Osteoblast (primary cell): Measurements from ENCODE around the gene SMIM1. TPM values are rescaled to one million over a fixed set of nuclear protein-coding genes. Genes with fewer than 3 reads are reported as not detected.

Experiments used
- DNase-seq: peaks from one replicate; pipeline ENCODE4 v3.0.0; 2011; ENCODE audit warnings: low spot score, mixed read lengths; ENCODE audit not compliant: insufficient read length; ENCODE audit errors: missing footprints
- H2AFZ ChIP-seq: 2 replicates; pipeline ENCODE4 v1.6.0; 2011; ENCODE audit warnings: mild to moderate bottlenecking, low read length
- H3K27ac ChIP-seq: 2 replicates; pipeline ENCODE4 v1.5.1; 2011; ENCODE audit warnings: mild to moderate bottlenecking, low read depth, low read length, moderate library complexity
- H3K27me3 ChIP-seq: 2 replicates; pipeline ENCODE4 v1.6.0; 2012; ENCODE audit warnings: mild to moderate bottlenecking, control low read depth, inconsistent platforms, low read length, moderate library complexity; ENCODE audit not compliant: insufficient read depth
- H3K36me3 ChIP-seq: 2 replicates; pipeline ENCODE4 v1.5.1; 2011; ENCODE audit warnings: mild to moderate bottlenecking, low read length, control low read depth, moderate library complexity; ENCODE audit not compliant: insufficient read depth
- H3K4me1 ChIP-seq: 2 replicates; pipeline ENCODE4 v1.5.1; 2011; ENCODE audit warnings: mild to moderate bottlenecking, low read length, control low read depth, moderate library complexity; ENCODE audit not compliant: insufficient read depth
- H3K4me2 ChIP-seq: 2 replicates; pipeline ENCODE4 v1.6.0; 2011; ENCODE audit warnings: mild to moderate bottlenecking, low read length; ENCODE audit not compliant: insufficient read depth
- H3K4me3 ChIP-seq: fragments of 200-600 bp; sonication (generic); 3 replicates; pipeline ENCODE4 v1.5.1; 2012; ENCODE audit warnings: mild to moderate bottlenecking, low read length, inconsistent platforms; ENCODE audit not compliant: insufficient read depth
- H3K79me2 ChIP-seq: 2 replicates; pipeline ENCODE4 v1.6.0; 2012; ENCODE audit warnings: mild to moderate bottlenecking, low read length, control low read depth, inconsistent platforms; ENCODE audit not compliant: insufficient read depth
- H3K9me3 ChIP-seq: 2 replicates; pipeline ENCODE4 v1.5.1; 2011; ENCODE audit warnings: low read depth, low read length, control low read depth
- H4K20me1 ChIP-seq: 2 replicates; pipeline ENCODE4 v1.6.0; 2012; ENCODE audit warnings: mild to moderate bottlenecking, low read length, control low read depth; ENCODE audit not compliant: insufficient read depth
- total RNA-seq: library from RNA; depleted of rRNA; stranded (reverse); fragments of >200 nt; gene quantifications from 2 replicates; pipeline ENCODE4 v1.2.3, GENCODE V29; 2012
- TF ChIP-seq, protein P1 (sequence below): IDR thresholded peaks from 2 replicates; pipeline ENCODE4 v1.5.1; 2011; ENCODE audit warnings: mild to moderate bottlenecking, low read depth, low read length, moderate library complexity; ENCODE audit errors: extremely low read depth

Gene SMIM1
- total RNA-seq, 1 donor = not detected

DNA sequence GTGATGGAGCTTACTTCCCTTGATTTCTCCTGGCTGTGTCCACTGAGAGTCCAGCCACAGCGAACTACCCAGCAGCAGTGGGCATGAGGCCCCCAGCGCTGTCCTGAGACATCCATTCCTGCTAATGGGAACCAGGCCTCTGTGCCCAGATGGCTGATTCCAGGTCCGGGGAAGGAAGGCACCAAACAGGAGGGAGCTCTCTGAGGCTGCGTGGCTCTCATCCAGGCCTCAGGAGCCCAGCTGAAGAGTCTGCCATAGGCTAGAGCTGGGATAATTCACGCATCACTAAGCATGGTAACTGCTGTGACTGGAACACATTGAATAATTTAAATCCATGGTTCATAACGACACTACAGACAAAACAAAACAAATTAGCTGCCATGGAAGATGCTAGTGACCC, 48.5 kb downstream of the SMIM1 start:
- DNase-seq = no peak
- Histone ChIP-seq H3K4me3 (no peak overlapping the region), H3K27me3 (no peaks in the 10 kb centered on the region), H3K27ac (no peak overlapping the region), H2AFZ (no peak overlapping the region), H3K4me1 (no peaks in the 10 kb centered on the region), H3K79me2 (no peaks in the 10 kb centered on the region), H3K4me2 (no peak overlapping the region), H4K20me1 (no peaks in the 10 kb centered on the region), H3K9me3 (no peaks in the 10 kb centered on the region), H3K36me3 (peaks cover 30% of the 10 kb centered on the region)
- TF ChIP-seq, protein P1, sequence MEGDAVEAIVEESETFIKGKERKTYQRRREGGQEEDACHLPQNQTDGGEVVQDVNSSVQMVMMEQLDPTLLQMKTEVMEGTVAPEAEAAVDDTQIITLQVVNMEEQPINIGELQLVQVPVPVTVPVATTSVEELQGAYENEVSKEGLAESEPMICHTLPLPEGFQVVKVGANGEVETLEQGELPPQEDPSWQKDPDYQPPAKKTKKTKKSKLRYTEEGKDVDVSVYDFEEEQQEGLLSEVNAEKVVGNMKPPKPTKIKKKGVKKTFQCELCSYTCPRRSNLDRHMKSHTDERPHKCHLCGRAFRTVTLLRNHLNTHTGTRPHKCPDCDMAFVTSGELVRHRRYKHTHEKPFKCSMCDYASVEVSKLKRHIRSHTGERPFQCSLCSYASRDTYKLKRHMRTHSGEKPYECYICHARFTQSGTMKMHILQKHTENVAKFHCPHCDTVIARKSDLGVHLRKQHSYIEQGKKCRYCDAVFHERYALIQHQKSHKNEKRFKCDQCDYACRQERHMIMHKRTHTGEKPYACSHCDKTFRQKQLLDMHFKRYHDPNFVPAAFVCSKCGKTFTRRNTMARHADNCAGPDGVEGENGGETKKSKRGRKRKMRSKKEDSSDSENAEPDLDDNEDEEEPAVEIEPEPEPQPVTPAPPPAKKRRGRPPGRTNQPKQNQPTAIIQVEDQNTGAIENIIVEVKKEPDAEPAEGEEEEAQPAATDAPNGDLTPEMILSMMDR = no peak

GRCh38 chr1:3821447-3821846, 48.9 kb downstream of the SMIM1 start:
- DNase-seq = no peak
- Histone ChIP-seq H3K4me3 (no peak overlapping the region), H3K79me2 (no peaks in the 10 kb centered on the region), H3K27ac (no peak overlapping the region), H3K27me3 (no peaks in the 10 kb centered on the region), H3K4me2 (no peak overlapping the region), H2AFZ (no peak overlapping the region), H3K4me1 (no peaks in the 10 kb centered on the region), H3K36me3 (peaks cover 30% of the 10 kb centered on the region), H3K9me3 (no peaks in the 10 kb centered on the region), H4K20me1 (no peaks in the 10 kb centered on the region)
- TF ChIP-seq, protein P1 = no peak

DNA sequence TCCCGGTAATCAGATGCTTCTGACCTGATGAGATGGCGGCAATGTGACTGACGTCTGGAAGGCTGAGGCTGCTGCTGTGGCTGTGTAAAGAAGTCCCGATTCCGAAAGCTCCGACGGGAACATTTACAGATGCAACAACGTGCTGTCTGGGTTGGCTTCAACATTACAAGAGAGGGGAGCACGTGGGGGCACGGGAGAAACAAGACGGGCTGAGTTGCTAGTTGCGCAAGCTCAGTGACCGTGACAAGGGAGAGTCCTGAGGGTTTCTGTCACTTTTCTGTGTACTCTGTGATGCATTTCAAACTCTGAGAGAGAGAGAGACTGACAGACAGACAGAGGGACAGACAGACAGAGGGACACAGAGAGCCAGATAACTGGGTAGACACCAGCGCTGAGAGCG, 49.4 kb downstream of the SMIM1 start:
- DNase-seq = no peak
- H3K36me3 ChIP-seq = peaks cover 30% of the 10 kb centered on the region
- TF ChIP-seq, protein P1 = no peak
- H3K4me1 ChIP-seq = no peaks in the 10 kb centered on the region
- H4K20me1 ChIP-seq = no peaks in the 10 kb centered on the region
- no peaks in the 10 kb centered on the region for H3K9me3 ChIP-seq
- H3K4me3 ChIP-seq = no peak overlapping the region
- H2AFZ ChIP-seq = no peak overlapping the region
- no peak overlapping the region for H3K27ac ChIP-seq
- H3K27me3 ChIP-seq = no peaks in the 10 kb centered on the region
- no peaks in the 10 kb centered on the region for H3K79me2 ChIP-seq
- H3K4me2 ChIP-seq = no peak overlapping the region

GRCh38 chr1:3822421-3822820, 49.9 kb downstream of the SMIM1 start:
- Histone ChIP-seq H3K4me3 (no peak overlapping the region), H3K4me1 (no peaks in the 10 kb centered on the region), H4K20me1 (no peaks in the 10 kb centered on the region), H3K27me3 (no peaks in the 10 kb centered on the region), H3K27ac (no peak overlapping the region), H3K9me3 (no peaks in the 10 kb centered on the region), H2AFZ (no peak overlapping the region), H3K79me2 (no peaks in the 10 kb centered on the region), H3K4me2 (no peak overlapping the region), H3K36me3 (peaks cover 30% of the 10 kb centered on the region)
- no peak for DNase-seq
- TF ChIP-seq, protein P1 = no peak
